ENCODE measurements around the gene SDC1.
"Not testable (repeated sequence)": the region's sequence is repeated elsewhere in the genome, so short reads cannot be mapped to it uniquely, and the experiment has no call there.

The SDC1 gene

GRCh38 chr2:20198796-20199632 lies 25.9 kb downstream of the SDC1 start:
- no peak for DNase-seq (ENCODE audit: low read depth in 2 of 3, low spot score in 1 of 3)

GRCh38 chr2:20198001-20198400 lies 26.9 kb downstream of the SDC1 start:
- no peak for DNase-seq (ENCODE audit: low read depth in 2 of 3, low spot score in 1 of 3)

- no peak for DNase-seq (ENCODE audit: low read depth in 2 of 3, low spot score in 1 of 3)
Observed at GRCh38 chr2:20197192-20197591, 27.7 kb downstream of the SDC1 start.

- DNase-seq (ENCODE audit: low read depth in 2 of 3, low spot score in 1 of 3), result no peak
Observed at GRCh38 chr2:20196657-20197161, 28.2 kb downstream of the SDC1 start.

- no peak for DNase-seq (ENCODE audit: low read depth in 2 of 3, low spot score in 1 of 3)
Observed at GRCh38 chr2:20196053-20196656, 28.8 kb downstream of the SDC1 start.

- DNase-seq (ENCODE audit: low read depth in 2 of 3, low spot score in 1 of 3), result no peak
Observed at GRCh38 chr2:20195431-20196033, 29.4 kb downstream of the SDC1 start.

- not testable (repeated sequence) for DNase-seq (ENCODE audit: low read depth in 2 of 3, low spot score in 1 of 3)
Observed at GRCh38 chr2:20195016-20195411, 29.9 kb downstream of the SDC1 start.

- no peak for DNase-seq (ENCODE audit: low read depth in 2 of 3, low spot score in 1 of 3)
Observed at GRCh38 chr2:20194097-20195015, 30.6 kb downstream of the SDC1 start.

GRCh38 chr2:20193185-20193584 lies 31.7 kb downstream of the SDC1 start:
- DNase-seq (ENCODE audit: low read depth in 2 of 3, low spot score in 1 of 3), result no peak

GRCh38 chr2:20192781-20193180 lies 32.1 kb downstream of the SDC1 start:
- DNase-seq (ENCODE audit: low read depth in 2 of 3, low spot score in 1 of 3), result no peak

- no peak for DNase-seq (ENCODE audit: low read depth in 2 of 3, low spot score in 1 of 3)
Observed at GRCh38 chr2:20191714-20192569, 33.0 kb downstream of the SDC1 start.

GRCh38 chr2:20190876-20191713 lies 33.8 kb downstream of the SDC1 start:
- no peak for DNase-seq (ENCODE audit: low read depth in 2 of 3, low spot score in 1 of 3)

- DNase-seq (ENCODE audit: low read depth in 2 of 3, low spot score in 1 of 3), result no peak
Observed at GRCh38 chr2:20190170-20190569, 34.8 kb downstream of the SDC1 start.

- no peak for DNase-seq (ENCODE audit: low read depth in 2 of 3, low spot score in 1 of 3)
Observed at GRCh38 chr2:20189299-20189931, 35.5 kb downstream of the SDC1 start.

GRCh38 chr2:20188851-20189250 lies 36.1 kb downstream of the SDC1 start:
- DNase-seq (ENCODE audit: low read depth in 2 of 3, low spot score in 1 of 3), result no peak

- DNase-seq (ENCODE audit: low read depth in 2 of 3, low spot score in 1 of 3), result no peak
Observed at GRCh38 chr2:20188201-20188600, 36.7 kb downstream of the SDC1 start.

- DNase-seq (ENCODE audit: low read depth in 2 of 3, low spot score in 1 of 3), result no peak
Observed at GRCh38 chr2:20187331-20187730, 37.6 kb downstream of the SDC1 start.

GRCh38 chr2:20186855-20187187 lies 38.1 kb downstream of the SDC1 start:
- DNase-seq (ENCODE audit: low read depth in 2 of 3, low spot score in 1 of 3), result no peak

Measured in stimulated activated CD4-positive, alpha-beta T cell treated with anti-CD3 and anti-CD28 coated beads, Interleukin-12 subunit alpha, Interleukin-12 subunit beta, amount 100 ng/mL, for 48 hours (primary cell).